ENCODE results near the gene MDGA2. TPM values are rescaled to one million over a fixed set of nuclear protein-coding genes. Genes with fewer than 3 reads are reported as not detected.

The MDGA2 gene
- total RNA-seq, 1 experiment from 2014 or later = not detected

- ATAC-seq (no peak), DNase-seq (ENCODE audit: low read depth, low spot score) (no peak)
- Histone ChIP-seq H3K9me3 (ENCODE audit: control insufficient read depth in 1 of 2, insufficient read depth in 1 of 2, low read depth in 1 of 2, low read length in 2 of 2) (no peaks in the 10 kb centered on the region), H3K9ac (ENCODE audit: low read length) (no peak overlapping the region), H3K27ac (ENCODE audit: low read depth, low read length) (no peak overlapping the region), H4K20me1 (ENCODE audit: insufficient read depth) (no peaks in the 10 kb centered on the region; the same call in 1 of the 2 replicates), H3K27me3 (ENCODE audit: insufficient read depth, low read length) (no peaks in the 10 kb centered on the region), H3K36me3 (ENCODE audit: control insufficient read depth in 1 of 2, insufficient read depth in 2 of 2, low read length in 2 of 2) (no peaks in the 10 kb centered on the region), H3K4me2 (ENCODE audit: low read length) (no peak overlapping the region), H3K4me1 (ENCODE audit: control insufficient read depth in 1 of 2, insufficient read depth in 2 of 2, low read length in 2 of 2) (no peaks in the 10 kb centered on the region), H2AFZ (ENCODE audit: low read depth, low read length, poor library complexity, severe bottlenecking) (no peak overlapping the region), H3K79me2 (ENCODE audit: insufficient read depth, low read length) (no peaks in the 10 kb centered on the region), H3K4me3 (replicated peaks in 1 of 2; ENCODE audit: low read depth in 1 of 2, low read length in 2 of 2) (no peak overlapping the region), H3K9me2 (ENCODE audit: insufficient read depth) (no peaks in the 10 kb centered on the region)
- no TSS peak for BruUV-seq (replicated peaks)
- intact Hi-C loops (cut with micrococcal nuclease) = no loop called here
- RAD21 ChIA-PET (ENCODE audit: low non-redundant PET in 1 of 2, low total read pairs in 2 of 2, uncharacterized antibody in 2 of 2, unreplicated experiment in 2 of 2) = no interaction called here
- TF ChIP-seq MAX (IDR thresholded peaks at IDR 0.05) = no peak
- TF ChIP-seq POLR2A (IDR thresholded peaks at IDR 0.05; ENCODE audit: borderline replicate concordance, extremely low read depth, insufficient read depth, insufficient read length) = no peak
- no peak for TF ChIP-seq EZH2phosphoT487 (IDR thresholded peaks at IDR 0.05; ENCODE audit: borderline replicate concordance)
- no peak for TF ChIP-seq ZFX (IDR thresholded peaks at IDR 0.05)
- CTCF ChIA-PET = no interaction called here
- POLR2A ChIA-PET = no interaction called here
Observed at GRCh38 chr14:47020500-47020899, 654.9 kb downstream of the MDGA2 start.

GRCh38 chr14:47012533-47013280, 662.7 kb downstream of the MDGA2 start:
- Histone ChIP-seq H3K9me3 (ENCODE audit: control insufficient read depth in 1 of 2, insufficient read depth in 1 of 2, low read depth in 1 of 2, low read length in 2 of 2) (no peaks in the 10 kb centered on the region), H3K36me3 (ENCODE audit: control insufficient read depth in 1 of 2, insufficient read depth in 2 of 2, low read length in 2 of 2) (no peaks in the 10 kb centered on the region), H3K4me2 (ENCODE audit: low read length) (no peak overlapping the region), H3K9ac (ENCODE audit: low read length) (no peak overlapping the region), H3K4me3 (replicated peaks in 1 of 2; ENCODE audit: low read depth in 1 of 2, low read length in 2 of 2) (no peak overlapping the region), H3K27me3 (ENCODE audit: insufficient read depth, low read length) (no peaks in the 10 kb centered on the region), H3K79me2 (ENCODE audit: insufficient read depth, low read length) (no peaks in the 10 kb centered on the region), H3K4me1 (ENCODE audit: control insufficient read depth in 1 of 2, insufficient read depth in 2 of 2, low read length in 2 of 2) (no peaks in the 10 kb centered on the region), H2AFZ (ENCODE audit: low read depth, low read length, poor library complexity, severe bottlenecking) (no peak overlapping the region), H4K20me1 (ENCODE audit: insufficient read depth) (no peaks in the 10 kb centered on the region), H3K9me2 (ENCODE audit: insufficient read depth) (no peaks in the 10 kb centered on the region), H3K27ac (ENCODE audit: low read depth, low read length) (no peak overlapping the region)
- no peak for ATAC-seq
- BruUV-seq (replicated peaks) = no TSS peak
- ChIA-PET POLR2A (no interaction called here), CTCF (no interaction called here), RAD21 (ENCODE audit: low non-redundant PET in 1 of 2, low total read pairs in 2 of 2, uncharacterized antibody in 2 of 2, unreplicated experiment in 2 of 2) (no interaction called here)
- DNase-seq (ENCODE audit: low read depth, low spot score) = no peak
- TF ChIP-seq ATF3 (IDR thresholded peaks at IDR 0.05) (no peak), ELF1 (IDR thresholded peaks at IDR 0.05; ENCODE audit: borderline replicate concordance, low read depth) (no peak), ZNF274 (IDR thresholded peaks at IDR 0.05; ENCODE audit: low read depth, low read length) (no peak), SRF (IDR thresholded peaks at IDR 0.05; ENCODE audit: low read depth) (no peak), FOSL1 (IDR thresholded peaks at IDR 0.05; ENCODE audit: low read depth) (no peak), SP1 (IDR thresholded peaks at IDR 0.05; ENCODE audit: low read depth) (no peak)
- intact Hi-C loops (cut with micrococcal nuclease) = no loop called here
